ENCODE data around the gene FGFRL1.

The FGFRL1 gene

DNA sequence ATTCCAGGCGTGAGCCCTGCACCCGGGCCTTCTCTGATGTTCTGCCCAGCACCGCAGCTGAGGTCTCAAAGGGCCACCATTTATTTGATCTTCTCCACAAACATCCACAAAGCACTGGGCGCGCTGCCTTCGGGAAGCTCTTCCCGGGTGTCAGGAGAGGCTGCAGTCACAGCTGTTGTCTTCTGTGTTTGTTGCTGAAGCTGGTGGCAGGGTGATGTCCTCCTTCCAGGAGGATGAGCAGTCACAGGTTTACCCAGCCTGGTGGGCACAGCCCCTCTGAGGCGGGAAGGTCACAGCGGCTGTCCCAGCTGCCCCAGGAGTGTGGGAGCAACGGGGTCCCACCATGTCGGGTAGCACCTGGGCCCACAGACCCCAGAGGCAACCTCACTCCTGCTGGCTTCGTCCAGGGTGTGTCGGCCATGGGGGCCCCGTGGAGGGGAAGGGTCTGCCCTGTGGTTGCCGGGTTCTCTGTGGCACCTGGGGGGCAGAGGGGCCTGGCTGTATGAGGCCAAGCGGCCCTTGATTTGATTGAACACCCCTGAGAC is 27.6 kb downstream of the FGFRL1 start:
- FAIRE-seq (no peak), DNase-seq (ENCODE audit: insufficient read length, low spot score) (no peak)
- TF ChIP-seq TAF1 (IDR thresholded peaks at IDR 0.05; ENCODE audit: low read depth, low read length): no peak
- TF ChIP-seq PAX5 (IDR thresholded peaks at IDR 0.05; ENCODE audit: insufficient read depth, low read length, severe bottlenecking): no peak
- no peak for TF ChIP-seq POU2F2 (IDR thresholded peaks at IDR 0.05; ENCODE audit: low read depth, low read length)
- no peak for TF ChIP-seq SPI1 (IDR thresholded peaks at IDR 0.05; ENCODE audit: low read depth, low read length)
- TF ChIP-seq POLR2A (IDR thresholded peaks at IDR 0.05; ENCODE audit: low read depth, low read length): no peak
- TF ChIP-seq POLR2AphosphoS5 (IDR thresholded peaks at IDR 0.05; ENCODE audit: low read depth, low read length): no peak

DNA sequence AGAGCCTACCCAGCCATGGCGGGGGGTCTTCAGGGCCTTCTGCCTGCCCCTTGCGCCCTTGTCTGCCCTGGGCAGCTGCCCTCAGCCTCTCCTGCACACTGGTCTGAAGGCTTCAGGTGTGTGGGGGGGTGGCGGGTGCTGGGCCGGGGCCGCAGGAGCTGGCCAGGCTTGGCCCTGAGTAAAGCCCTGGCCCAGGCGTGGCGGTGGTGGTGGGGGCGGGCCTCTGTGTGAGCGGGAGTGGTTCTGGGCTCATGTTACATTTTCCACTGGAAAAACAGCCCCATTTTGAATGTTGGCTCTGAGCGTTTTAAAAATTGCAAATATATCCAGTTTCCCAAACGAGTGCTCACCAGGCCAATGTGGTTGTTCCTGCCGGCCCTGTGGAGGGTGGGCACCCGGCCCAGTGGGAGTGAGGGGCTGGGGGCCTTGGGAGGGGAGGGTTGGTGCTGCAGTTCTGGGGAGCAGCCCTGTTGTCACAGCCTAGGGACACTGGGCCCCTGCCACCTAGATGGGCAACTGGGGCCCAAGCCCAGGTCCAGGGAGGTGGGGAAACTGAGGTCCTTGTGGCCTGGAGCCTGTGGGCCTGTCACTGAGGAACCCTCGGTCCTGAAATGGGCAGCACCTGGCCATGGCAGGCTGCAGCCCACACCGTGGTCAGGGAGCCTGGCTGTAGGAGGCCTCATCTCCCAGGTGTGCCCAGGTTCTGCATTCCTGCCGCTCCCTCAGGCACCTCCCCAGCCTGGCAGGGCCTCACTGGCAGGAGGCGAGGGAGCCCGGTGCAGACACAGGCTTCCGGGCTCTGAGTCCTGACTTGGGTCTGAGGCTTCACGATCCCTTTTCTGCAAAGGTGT is 28.3 kb downstream of the FGFRL1 start:
- no peak for TF ChIP-seq SPI1 (IDR thresholded peaks at IDR 0.05; ENCODE audit: low read depth, low read length)
- no peak for TF ChIP-seq TAF1 (IDR thresholded peaks at IDR 0.05; ENCODE audit: low read depth, low read length)
- no peak for TF ChIP-seq POLR2A (IDR thresholded peaks at IDR 0.05; ENCODE audit: low read depth, low read length)
- no peak for TF ChIP-seq PAX5 (IDR thresholded peaks at IDR 0.05; ENCODE audit: insufficient read depth, low read length, severe bottlenecking)
- TF ChIP-seq POLR2AphosphoS5 (IDR thresholded peaks at IDR 0.05; ENCODE audit: low read depth, low read length): no peak
- no peak for TF ChIP-seq POU2F2 (IDR thresholded peaks at IDR 0.05; ENCODE audit: low read depth, low read length)
- FAIRE-seq: no peak
- no peak for DNase-seq (ENCODE audit: insufficient read length, low spot score)

DNA sequence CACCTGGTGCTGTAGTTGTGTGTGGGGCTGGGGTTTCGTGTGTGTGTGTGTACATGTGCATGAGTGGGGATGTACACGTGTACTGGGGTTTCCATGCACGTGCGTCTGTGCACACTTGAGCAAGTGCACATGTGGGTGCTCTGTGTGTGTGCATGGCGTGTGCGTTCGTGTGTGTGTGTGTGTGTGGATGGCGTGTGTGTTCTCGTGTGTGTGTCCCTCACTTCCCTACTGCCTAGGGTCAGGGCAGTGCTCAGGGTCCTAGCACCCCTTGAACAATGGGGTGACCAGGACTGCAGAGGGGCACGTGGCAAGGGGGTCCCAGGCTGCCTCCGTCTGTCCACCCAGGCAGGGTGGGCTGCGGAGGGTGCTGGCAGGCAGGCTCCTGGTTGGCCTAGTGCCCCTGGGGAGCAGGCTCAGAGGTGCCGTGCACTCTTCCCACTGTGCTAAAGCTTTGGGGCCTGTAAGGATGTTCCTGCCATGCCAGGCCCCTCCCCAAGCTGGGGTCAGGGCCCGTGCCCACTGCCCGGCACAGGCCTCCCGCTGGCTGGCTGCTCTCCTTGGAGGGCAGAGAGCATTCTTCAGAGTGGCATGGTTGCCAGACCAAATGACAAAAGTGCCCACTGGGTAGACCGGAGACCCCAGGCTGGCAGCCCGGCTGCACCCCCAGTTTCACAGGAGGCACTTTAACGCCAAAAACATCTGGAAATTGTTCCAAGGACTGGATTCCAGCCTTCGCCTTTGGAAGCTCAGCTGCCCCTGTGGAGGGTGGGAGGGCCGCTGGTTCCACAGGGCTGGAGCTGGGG is 29.1 kb downstream of the FGFRL1 start:
- FAIRE-seq (no peak), DNase-seq (ENCODE audit: insufficient read length, low spot score) (no peak)
- TF ChIP-seq POLR2AphosphoS5 (IDR thresholded peaks at IDR 0.05; ENCODE audit: low read depth, low read length): no peak
- no peak for TF ChIP-seq SPI1 (IDR thresholded peaks at IDR 0.05; ENCODE audit: low read depth, low read length)
- TF ChIP-seq POU2F2 (IDR thresholded peaks at IDR 0.05; ENCODE audit: low read depth, low read length): no peak
- TF ChIP-seq POLR2A (IDR thresholded peaks at IDR 0.05; ENCODE audit: low read depth, low read length): no peak
- TF ChIP-seq TAF1 (IDR thresholded peaks at IDR 0.05; ENCODE audit: low read depth, low read length): no peak
- TF ChIP-seq PAX5 (IDR thresholded peaks at IDR 0.05; ENCODE audit: insufficient read depth, low read length, severe bottlenecking): no peak

DNA sequence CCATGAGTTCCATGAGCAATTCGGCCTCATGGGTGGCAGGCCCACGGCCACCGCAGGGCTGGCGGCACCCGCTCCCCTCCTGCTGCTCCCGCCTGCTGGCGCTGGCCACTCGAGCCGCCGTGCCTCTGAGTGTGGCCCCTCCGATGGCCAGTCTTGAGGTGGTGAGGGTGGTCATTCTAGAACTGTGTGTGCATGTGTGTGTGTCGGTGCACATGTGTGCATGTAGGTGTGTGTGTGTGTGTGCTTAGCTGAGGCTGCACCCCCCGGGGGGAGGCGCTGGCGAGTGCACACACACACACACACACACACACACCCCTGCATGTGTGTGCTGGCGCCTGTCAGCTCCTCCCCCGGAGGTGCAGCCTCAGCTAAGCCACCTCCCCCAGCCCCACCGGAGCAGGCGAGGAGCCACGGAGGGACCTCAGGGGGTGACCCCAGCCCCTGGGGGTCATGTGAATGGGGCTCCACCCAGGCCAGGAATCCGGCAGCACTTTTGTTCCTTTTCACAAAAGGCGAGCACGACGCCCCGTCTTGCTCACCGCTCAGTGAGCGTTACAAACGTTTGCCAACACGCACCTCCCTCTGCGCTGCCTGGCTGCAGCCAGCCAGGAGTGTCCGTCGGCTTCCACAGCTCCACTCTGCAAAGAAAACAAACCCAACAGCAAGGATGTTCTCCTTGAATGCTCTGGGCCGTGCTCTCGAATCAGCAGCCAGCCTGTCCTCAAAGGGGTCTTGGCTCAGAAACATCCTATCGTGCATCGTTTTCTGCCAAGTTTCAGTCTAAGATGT is 29.9 kb downstream of the FGFRL1 start:
- no peak for TF ChIP-seq PAX5 (IDR thresholded peaks at IDR 0.05; ENCODE audit: insufficient read depth, low read length, severe bottlenecking)
- TF ChIP-seq POLR2A (IDR thresholded peaks at IDR 0.05; ENCODE audit: low read depth, low read length): no peak
- TF ChIP-seq POU2F2 (IDR thresholded peaks at IDR 0.05; ENCODE audit: low read depth, low read length): no peak
- TF ChIP-seq POLR2AphosphoS5 (IDR thresholded peaks at IDR 0.05; ENCODE audit: low read depth, low read length): no peak
- no peak for TF ChIP-seq TAF1 (IDR thresholded peaks at IDR 0.05; ENCODE audit: low read depth, low read length)
- TF ChIP-seq SPI1 (IDR thresholded peaks at IDR 0.05; ENCODE audit: low read depth, low read length): no peak
- FAIRE-seq (no peak), DNase-seq (ENCODE audit: insufficient read length, low spot score) (no peak)

DNA sequence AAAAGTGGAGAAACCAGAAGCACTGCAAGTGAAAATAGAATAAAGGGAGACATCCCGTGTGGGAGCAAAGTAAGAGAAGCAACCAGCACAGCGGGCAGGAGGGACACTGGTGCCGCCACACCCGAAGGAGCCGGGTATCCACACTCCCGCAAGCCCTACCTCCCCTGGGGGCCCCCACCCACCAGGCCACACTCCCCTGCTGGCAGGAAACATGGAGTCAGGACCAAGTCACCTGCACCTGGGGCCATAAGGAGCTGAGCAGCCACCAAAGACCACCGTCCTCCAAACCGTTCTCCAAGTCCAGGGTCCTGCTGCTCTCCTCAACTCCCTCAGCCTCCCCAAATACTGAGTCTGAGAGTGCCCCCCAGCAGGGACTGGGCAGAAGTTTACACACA is 30.5 kb downstream of the FGFRL1 start:
- FAIRE-seq (no peak), DNase-seq (ENCODE audit: insufficient read length, low spot score) (no peak)
- TF ChIP-seq TAF1 (IDR thresholded peaks at IDR 0.05; ENCODE audit: low read depth, low read length): no peak
- no peak for TF ChIP-seq POU2F2 (IDR thresholded peaks at IDR 0.05; ENCODE audit: low read depth, low read length)
- no peak for TF ChIP-seq PAX5 (IDR thresholded peaks at IDR 0.05; ENCODE audit: insufficient read depth, low read length, severe bottlenecking)
- TF ChIP-seq SPI1 (IDR thresholded peaks at IDR 0.05; ENCODE audit: low read depth, low read length): no peak

DNA sequence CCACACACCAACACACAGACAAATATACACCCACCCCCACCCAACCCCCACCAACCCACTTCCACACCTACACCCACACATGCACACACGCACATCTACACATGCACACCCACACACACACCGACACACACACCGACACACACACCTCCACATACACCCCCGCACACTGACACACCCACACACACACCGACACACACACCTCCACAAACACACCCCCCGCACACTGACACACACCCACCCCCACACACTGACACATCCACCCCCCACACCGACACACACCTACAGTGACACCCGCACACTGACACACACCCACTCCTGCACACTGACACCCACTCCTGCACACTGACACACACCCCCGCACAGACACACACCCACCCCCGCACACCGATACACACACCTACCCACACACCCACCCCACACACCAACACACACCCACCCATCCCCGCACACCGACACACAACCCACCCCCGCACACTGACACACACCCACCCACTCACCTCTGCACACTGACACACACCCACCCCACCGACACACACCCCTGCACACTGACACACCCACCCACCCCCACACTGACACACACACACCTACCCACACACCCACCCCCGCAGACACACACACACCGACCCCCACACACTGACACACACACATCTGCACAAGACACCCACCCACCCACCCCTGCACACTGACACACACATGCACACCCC is 31.1 kb downstream of the FGFRL1 start:
- FAIRE-seq (no peak), DNase-seq (ENCODE audit: insufficient read length, low spot score) (no peak)
- no peak for TF ChIP-seq TAF1 (IDR thresholded peaks at IDR 0.05; ENCODE audit: low read depth, low read length)
- TF ChIP-seq SPI1 (IDR thresholded peaks at IDR 0.05; ENCODE audit: low read depth, low read length): no peak
- no peak for TF ChIP-seq POLR2A (IDR thresholded peaks at IDR 0.05; ENCODE audit: low read depth, low read length)
- no peak for TF ChIP-seq POLR2AphosphoS5 (IDR thresholded peaks at IDR 0.05; ENCODE audit: low read depth, low read length)
- TF ChIP-seq POU2F2 (IDR thresholded peaks at IDR 0.05; ENCODE audit: low read depth, low read length): no peak
- no peak for TF ChIP-seq PAX5 (IDR thresholded peaks at IDR 0.05; ENCODE audit: insufficient read depth, low read length, severe bottlenecking)

DNA sequence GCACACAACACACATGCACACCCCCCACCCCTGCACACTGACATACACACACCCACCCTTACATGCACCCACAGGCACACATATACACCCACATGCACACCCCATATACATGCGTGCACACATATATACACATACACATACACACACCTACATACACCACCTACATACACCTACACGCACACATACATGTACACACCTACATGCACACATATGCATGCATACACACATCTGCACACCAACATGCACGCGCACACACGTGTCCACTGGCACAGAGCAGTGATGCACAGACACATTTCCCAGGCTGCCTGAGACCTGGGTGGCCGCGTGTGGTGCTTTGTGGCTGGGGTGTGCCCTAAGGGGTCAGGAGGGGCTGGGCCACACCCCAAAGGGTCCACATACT is 31.7 kb downstream of the FGFRL1 start:
- DNase-seq (ENCODE audit: insufficient read length, low spot score) (no peak), FAIRE-seq (peak; percentile 47)
- TF ChIP-seq POLR2A (IDR thresholded peaks at IDR 0.05; ENCODE audit: low read depth, low read length): no peak
- TF ChIP-seq PAX5 (IDR thresholded peaks at IDR 0.05; ENCODE audit: insufficient read depth, low read length, severe bottlenecking): no peak
- no peak for TF ChIP-seq TAF1 (IDR thresholded peaks at IDR 0.05; ENCODE audit: low read depth, low read length)
- no peak for TF ChIP-seq POLR2AphosphoS5 (IDR thresholded peaks at IDR 0.05; ENCODE audit: low read depth, low read length)
- TF ChIP-seq SPI1 (IDR thresholded peaks at IDR 0.05; ENCODE audit: low read depth, low read length): no peak
- TF ChIP-seq POU2F2 (IDR thresholded peaks at IDR 0.05; ENCODE audit: low read depth, low read length): no peak

All from GM12891 (cell line).